GM19463 (cell line): Measurements from ENCODE around the gene HDGF.

Experiments
- ATAC-seq: cut with Tn5 transposase; IDR thresholded peaks from one replicate; pipeline ENCODE4 v1.9.1; 2021; ENCODE audit warnings: mild to moderate bottlenecking, moderate library complexity; ENCODE audit not compliant: unreplicated experiment

The HDGF gene

DNA sequence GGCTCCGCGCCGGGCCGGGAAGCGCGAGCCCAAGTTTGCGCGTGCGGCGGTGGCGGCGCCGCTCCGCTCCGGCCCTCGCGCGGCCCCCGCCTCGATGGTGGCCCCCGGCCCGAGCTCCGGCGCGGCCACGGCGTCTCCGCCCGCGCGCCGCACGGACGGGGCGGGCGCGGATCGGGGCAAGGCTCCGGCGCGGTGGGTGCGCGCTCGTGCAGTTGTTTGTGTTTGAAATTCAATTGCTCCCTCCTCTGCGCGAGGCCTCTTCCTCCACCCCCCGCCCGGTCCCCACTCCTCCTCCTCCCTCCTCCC is at the start of gene HDGF:
HDGF (minus strand) TSS at position 225 of the 306 bp plus-strand sequence. CDS start 246 bp downstream, outside the sequence.
- no peak for ATAC-seq

DNA sequence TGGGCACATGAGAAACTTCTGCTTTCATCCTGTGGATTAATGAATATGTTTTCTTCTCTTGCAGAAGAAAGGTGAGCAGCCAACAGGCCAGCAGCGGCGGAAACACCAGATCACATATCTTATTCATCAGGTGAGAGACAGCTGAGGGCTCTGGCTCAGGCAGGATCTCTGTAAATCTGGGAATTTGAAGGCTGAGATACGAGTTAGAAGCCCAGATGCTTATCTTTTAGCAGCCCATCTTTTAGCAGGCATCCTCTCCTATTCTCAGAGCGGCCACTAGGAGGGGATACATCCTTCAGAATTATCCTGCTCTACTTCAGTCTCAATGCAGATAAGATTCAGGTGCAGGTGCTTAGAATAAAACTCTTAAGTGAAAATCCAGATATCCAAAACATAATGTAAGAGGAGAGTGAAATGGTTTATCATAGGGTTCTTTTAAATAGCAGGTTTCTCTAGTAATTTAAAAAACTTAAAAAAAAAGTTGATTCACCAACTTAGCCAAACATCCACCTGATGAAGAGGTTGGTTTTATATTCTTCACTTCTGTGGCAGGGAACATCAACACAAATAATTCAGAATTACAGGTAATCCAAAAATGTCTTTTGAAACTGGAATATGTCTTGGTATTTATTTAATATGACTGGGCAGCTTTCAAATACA is 45.9 kb upstream of the HDGF start:
- no peak for ATAC-seq

DNA sequence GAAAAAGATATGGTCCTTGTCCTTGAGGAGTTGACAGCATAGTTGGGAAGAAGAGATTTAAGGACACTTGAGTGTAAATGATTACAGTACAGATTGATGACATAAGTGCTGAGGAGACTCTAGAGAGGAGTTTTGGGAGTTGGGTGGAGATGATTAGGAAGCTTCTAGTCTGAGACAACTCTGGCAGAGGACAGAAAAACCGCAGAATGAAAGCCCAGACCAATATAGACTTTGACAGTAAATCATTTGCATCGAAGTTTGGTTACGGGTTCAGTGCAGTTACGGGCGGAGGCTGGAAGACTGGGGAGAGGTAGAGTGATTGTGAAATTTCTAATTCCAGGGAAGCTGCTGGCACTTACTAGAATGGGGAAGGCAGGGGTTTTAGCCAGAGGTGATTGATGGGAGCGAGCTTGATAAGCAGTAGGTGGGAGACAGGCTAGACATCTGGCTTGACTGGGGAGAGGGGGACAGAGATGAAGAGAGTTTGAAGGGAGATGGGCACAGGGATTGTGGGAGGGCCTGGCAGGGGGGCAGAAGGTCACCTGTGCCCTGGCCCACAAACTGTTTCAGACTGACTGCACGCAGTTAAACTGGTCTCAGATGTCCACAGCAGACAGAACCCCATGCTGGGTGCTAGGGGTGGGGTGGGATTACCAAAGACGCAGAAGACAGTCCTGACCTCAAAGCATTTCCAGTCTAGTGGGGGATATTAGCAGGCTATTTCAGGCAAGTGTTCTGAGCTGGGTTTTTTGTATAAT is 45.0 kb upstream of the HDGF start:
- no peak for ATAC-seq

DNA sequence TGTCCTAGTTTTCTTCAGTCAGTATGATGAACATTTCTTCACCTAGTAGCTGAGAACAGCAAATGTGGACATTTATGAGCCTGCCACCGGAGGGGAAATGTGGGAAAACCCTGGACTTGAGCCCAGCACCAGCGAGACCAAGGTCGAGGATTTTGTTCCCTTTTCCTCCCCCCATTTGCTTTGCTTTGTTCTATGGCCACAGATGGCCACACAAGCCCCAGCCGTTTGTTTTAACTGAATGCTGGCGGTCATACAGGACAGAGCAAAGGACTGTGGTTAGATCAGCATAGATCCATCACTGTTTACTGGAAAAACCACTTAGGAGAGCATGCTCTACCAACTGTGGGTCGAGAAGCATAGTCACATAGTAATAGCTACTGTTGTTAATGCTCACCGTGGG is 44.3 kb upstream of the HDGF start:
- no peak for ATAC-seq

DNA sequence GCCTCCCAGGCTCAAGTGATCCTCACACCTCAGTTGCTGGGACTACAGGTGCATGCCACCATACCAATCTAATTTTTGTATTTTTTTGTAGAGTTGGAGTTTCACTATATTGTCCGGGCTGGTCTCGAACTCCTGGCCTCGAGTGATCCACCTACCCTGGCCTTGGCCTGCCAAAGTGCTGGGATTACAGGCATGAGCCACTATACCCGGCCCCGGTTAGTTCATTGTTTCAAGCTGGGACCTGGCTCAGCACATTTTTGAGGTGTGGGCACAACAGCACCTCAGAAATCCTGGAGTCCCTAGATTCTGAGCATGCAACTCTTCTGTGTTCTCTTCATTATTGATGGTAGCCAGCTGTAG is 43.9 kb upstream of the HDGF start:
- no peak for ATAC-seq

DNA sequence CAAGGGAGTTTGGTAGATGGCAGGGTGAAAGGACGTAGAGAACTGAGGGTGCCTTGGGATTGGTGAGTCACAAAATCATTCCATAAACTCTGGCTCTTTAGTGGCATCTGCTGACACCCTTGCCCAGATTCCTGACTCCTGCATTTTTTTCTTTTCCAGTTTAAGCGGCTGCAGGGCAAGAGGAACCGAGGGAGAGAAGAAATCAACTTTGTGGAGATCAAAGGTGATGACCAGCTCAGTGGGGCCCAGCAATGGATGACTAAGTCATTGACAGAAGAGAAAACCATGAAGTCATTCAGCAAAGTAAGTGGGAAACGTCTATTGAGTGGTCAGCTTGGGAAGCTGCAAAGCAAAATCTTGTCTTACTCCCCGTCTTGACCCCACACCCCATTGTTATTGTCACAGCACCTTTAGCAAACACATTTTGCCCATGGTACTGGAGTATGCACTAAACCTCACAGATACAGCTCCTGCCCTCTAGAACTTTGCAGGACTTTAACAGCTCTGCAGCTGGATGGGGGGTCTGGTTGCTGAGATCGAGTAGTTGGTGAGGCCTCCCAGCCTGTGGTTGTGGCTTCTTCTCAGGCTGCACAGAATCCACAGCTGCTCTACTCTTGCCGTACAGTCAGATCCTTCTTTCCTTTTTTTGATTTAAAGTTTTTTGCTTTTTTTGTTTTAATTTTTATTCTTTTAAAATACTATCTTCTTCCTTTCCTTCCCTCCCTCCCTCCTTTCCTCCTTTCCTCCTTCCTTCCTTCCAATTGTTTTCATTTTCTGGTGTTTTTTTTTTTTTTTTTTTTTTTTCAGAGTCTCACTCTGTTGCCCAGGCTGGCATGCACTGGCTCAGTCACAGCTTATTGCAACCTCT is 43.3 kb upstream of the HDGF start:
- no peak for ATAC-seq

DNA sequence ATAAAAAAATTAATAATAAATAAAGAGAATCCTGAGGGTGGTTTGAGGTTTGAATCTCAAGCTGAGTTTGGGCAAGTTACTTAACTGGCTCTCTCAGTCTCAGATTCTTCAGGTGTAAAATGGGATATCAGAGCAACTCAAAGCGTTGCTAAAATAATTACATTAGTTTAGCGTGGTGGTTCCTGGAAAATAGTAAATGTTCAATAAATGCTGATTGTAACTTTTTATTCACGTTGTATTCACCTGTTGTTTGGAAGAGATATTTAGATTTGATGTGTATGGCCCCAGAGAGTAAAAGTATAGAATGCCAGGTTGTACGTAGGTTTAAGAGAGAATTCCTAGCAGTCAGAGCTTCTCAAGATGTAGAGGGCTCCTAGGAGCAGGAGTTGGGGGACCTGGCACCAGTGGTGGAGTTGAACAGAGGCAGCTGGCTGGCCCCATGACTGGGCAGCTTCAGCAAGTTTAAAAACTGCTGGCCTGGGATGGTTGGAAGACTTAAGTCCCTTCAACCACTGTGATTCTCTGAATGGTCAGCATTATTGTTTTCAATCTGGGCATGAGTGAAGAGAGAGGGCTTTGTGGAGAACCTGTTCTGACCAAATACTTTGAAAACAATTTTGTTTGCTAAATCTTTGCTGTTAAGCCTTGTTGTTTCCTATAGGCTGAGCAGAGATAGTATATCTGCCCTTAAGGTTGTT is 38.3 kb upstream of the HDGF start:
- no peak for ATAC-seq

DNA sequence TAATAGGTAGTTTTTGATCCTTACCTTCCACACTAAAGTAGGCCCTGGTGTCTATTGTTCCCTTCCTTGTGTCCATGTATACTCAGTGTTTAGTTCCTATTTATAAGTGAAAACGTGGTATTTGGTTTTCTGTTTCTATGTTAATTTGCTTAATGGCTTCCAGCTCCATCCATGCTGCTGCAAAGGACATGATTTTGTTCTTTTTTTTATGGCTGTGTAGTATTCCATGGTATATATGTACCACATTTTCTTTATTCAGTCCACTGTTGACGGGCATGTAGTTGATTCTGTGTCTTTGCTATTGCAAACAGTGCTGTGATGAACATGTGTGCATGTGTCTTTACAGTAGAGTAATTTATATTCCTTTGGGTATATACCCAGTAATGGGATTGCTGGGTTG is 36.7 kb upstream of the HDGF start:
- no peak for ATAC-seq

DNA sequence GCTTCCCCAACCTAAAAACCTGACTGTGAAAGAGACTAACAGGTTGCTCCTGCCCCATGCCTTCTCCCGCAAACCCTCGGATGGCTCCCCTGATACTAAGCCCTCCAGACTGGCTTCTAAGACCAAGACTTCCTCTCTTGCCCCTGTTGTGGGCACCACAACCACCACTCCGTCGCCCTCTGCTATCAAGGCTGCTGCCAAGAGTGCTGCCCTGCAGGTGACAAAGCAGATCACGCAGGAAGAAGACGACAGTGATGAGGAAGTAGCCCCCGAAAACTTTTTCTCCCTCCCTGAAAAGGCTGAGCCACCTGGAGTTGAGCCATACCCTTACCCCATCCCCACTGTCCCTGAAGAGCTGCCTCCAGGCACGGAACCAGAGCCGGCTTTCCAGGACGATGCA is 35.2 kb upstream of the HDGF start:
- no peak for ATAC-seq

DNA sequence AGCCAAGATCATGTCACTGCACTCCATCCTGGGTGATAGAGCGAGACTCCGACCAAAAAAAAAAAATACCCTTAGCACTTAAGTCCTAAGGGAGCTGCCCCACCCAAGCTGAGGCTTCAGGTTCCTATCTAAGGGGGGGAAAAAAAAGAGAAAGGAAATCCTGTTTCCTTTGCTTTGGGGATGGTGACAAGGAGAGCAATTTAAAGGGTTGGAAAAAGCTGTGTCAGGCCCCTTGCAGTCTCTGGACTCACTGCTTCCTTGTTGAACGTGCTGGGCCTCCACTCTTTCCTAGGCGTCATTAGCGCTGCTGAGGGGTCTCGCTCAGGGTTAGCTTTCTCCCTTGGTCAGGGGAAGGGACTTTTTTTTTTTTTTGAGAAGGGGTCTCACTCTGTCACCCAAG is 34.0 kb upstream of the HDGF start:
- ATAC-seq, result no peak

DNA sequence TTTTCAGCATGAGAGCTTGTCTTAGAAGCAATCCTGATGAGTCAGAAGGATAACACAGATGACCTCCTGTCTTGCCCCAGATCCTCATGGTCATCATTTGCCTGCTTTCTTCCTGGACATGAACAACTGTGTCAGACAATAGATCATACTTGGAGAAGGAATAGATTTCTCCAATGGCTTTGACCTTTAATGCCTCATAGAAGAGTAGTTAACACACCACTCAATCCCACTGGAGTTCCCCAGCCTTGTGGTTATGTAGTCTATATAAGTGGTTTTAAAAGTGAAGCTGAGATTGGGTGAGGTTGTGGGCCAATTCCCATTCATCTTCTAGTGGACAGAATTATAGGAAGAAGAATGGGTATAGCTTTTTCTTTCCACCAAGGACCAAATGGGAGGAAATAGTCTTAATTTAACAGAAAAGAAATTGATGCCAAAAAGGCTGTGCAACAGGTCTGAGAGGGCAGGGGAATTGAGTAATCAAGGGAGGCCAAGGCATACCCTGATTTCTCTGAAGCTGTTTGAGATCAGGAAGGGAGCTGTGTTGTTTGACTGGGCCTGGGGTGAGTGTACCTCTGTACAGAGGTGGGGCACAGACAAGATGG is 30.2 kb upstream of the HDGF start:
- no peak for ATAC-seq

DNA sequence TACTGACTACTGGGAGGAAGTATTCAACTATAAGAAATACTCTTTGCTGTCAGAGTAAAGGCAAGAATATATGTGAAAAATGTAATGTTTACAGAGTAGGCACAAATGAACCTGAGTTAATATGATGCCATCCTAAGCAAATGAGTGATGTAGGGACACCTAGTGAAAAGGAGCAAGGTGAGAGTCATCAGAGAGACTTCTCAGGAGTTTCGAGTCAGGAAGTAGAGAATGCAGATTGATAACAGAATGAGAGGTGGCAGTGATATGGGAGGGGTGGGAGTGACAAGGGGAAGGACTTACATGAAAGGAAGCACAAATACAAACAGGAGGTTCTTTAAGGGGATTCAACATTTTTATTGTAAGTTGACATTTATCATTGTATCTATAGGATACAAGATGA is 26.1 kb upstream of the HDGF start:
- no peak for ATAC-seq

DNA sequence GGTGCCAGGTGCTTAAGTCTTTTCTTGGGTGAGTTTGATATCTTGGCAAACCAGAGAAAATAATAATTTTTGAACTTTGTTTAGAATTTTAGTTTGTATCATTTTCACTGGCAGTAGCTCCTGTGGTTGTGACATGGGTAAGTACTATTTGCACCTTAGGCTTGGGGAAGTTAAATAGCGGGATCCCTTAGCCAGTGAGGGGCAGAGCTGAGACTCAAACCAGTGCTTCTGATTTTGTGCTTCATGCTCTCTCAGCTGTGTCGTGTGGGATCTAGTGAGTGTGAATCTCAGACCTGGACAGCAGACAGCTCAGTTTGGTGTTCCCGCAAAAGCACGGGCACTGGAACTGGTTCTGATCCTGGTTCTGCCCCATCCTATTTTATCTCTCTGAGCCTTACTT is 25.5 kb upstream of the HDGF start:
- ATAC-seq, result no peak

DNA sequence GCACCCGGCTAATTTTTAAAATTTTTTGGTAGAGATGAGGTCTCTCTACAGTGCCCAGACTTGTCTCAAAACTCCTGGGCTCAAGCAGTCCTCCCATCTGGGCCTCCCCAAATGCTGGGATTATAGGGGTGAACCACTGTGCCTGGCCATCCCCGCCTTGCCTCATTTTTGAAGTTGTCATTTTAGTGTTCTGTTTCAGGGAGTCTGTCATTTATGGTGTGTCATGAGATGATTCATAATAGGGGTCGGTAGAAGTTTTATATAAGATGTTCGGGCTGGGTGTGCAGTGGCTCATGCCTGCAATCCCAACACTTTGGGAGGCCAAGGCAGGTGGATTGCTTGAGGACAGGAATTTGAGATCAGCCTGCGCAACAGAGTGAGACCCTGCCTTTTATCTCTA is 24.3 kb upstream of the HDGF start:
- ATAC-seq, result no peak

DNA sequence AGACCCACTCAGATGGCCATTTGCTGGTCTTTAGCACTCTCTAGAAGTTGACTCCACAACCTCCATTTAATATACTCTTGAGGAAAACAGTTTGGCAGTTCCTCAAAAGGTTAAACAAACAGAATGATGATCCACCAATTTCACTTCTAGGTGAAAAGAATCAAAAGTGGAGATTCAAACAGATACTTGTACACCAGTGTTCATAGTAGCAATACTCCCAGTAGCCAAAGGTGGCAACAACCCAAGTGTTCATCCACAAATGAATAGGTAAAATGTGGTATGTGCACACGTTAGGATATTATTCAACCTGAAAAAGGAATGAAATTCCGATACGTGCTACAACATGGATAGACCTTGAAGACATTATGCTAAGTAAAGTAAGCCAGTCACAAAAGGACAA is 22.1 kb upstream of the HDGF start:
- no peak for ATAC-seq

DNA sequence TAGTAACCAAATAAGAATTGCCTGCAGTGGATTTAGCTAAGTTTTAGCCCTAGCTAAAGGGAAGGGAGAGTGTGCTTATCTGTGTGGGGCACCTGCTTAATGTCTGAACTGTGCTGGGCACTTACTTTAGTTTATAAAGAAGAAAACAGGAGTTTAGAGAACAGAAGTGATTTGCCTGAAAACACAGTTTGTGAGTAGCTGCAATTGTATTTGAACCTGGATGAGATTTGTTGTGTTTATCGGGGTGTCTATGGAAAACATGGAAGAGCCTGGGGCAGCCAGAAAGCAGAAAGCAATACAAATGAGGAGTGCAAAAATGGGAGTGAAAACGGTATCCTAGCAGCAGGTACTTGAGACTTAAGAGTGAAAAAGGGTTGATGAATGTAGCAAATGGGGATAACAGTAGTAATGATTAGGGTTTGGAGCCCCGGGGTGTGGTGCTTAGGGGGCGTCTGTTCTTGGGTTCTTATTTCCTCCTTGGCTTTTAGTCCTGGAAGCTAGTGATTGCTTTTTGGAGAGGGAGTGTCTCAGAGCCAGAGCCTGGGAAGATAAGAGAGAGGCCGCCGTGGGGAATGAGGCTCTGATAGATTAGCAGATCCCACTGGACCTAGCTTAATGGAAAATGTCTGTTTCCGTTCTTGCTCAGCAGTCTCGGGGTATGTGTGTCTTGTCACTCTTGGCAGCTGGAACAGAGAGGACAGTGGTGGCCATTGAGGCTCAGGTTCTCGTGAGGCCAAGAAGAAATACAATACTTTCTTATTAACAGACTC is 21.4 kb upstream of the HDGF start:
- no peak for ATAC-seq

DNA sequence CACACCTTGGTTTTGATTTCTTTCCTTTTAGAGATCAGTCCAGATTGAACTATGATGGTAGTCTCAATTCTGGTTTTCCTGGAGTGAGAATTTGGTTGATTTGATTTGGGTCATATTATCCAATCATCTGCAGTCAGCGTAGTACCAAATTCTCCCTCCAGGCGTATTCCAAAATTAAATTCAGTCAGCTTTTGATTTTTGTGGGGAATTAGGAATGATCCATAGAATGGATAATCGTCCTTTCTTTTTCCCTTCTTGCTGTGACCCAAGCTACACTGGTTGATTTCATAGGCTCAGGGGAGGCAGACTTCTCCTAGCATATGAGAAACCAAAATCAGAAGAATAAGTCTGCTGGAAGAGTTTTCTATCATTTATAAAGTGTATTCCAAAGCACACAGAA is 20.7 kb upstream of the HDGF start:
- ATAC-seq, result no peak

DNA sequence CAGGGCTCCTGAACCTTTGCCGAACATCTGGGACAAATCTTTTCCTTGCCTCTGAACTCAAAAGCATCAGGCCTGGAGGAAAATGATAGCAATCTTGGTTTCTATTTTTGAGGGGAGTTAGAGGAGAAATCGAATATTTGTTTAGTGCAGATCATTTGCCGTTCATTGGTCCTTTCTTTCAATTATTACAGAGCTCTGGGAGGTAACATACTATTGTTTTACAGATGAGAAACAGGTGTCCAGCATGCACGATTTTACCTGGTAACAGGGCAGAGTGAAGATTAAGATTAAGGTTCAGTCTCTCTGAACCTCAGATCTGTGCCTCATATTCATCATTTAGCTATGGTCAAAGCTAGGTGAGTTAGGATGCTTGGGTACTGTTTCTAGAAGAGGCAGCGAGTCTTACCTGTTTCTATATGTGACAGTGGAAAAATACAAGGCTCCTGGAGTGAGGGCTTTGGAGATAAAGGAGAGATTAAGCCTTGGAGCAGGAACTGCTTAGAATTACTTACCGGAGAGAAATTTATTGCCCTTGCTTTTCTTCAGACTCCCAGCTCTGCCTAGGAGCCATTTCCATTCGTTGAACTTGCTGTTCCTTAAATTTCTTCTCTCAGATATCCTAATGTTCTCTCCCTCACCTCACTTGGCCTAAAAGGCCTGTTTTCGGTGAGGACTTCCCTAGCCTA is 17.3 kb upstream of the HDGF start:
- ATAC-seq, result no peak

DNA sequence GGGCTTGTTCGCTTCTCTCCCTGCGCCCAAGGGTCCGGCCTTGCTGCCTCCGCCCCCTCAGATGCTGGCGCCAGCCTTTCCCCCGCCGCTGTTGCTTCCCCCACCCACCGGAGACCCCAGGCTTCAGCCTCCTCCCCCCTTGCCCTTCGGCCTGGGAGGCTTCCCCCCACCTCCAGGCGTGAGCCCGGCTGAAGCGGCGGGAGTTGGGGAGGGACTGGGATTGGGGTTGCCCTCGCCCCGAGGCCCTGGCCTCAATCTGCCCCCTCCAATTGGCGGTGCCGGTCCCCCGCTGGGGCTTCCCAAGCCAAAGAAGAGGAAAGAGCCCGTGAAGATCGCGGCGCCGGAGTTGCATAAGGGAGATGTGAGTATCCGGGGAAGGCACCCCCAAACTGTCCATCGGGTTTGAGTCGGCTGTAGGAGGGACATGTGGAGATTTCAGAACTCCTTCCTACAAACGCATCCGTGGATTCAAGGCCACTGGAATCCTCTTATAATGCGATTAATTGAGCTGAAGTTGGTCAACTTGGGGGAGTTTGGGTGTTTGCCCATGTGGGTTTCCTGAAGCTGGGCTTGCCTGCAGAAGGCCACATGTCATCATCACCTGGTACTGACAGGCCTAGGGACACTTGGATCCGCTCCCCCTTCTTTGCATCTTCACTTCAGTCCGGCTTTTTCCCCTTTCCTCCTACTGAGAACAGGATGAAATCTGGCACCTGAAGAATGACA is 16.6 kb upstream of the HDGF start:
- no peak for ATAC-seq
